Neural progenitor cell (in vitro differentiated cells): ENCODE measurements around the gene ERBB4. TPM values are rescaled to one million over a fixed set of nuclear protein-coding genes. Genes with fewer than 3 reads are reported as not detected.

Source experiments
- DNase-seq: peaks from one replicate; pipeline ENCODE4 v3.0.0-alpha.2; 2016; ENCODE audit warnings: low spot score
- H2AFZ ChIP-seq: fragments of 200-600 bp; sonication (generic); replicated peaks from 2 replicates; pipeline ENCODE4 v1.6.1; 2016; ENCODE audit warnings: antibody characterized with exemption
- H3F3A ChIP-seq: fragments of 200-600 bp; sonication (generic); 2 replicates; pipeline ENCODE4 v1.6.1; 2016; ENCODE audit warnings: antibody characterized with exemption, low read depth
- H3K27ac ChIP-seq: fragments of 200-600 bp; sonication (generic); 2 replicates; pipeline ENCODE4 v1.5.1; 2016; ENCODE audit warnings: mild to moderate bottlenecking
- H3K27me3 ChIP-seq: fragments of 200-600 bp; sonication (generic); 2 replicates; pipeline ENCODE4 v1.6.1; 2016; ENCODE audit warnings: mild to moderate bottlenecking, moderate library complexity
- H3K36me3 ChIP-seq: fragments of 200-600 bp; sonication (generic); 2 replicates; pipeline ENCODE4 v1.5.1; 2016
- H3K4me1 ChIP-seq: fragments of 200-600 bp; sonication (generic); 2 replicates; pipeline ENCODE4 v1.6.1; 2016; ENCODE audit warnings: mixed run types
- H3K4me2 ChIP-seq: fragments of 200-600 bp; sonication (generic); 2 replicates; pipeline ENCODE4 v1.6.1; 2016
- H3K4me3 ChIP-seq: fragments of 200-600 bp; sonication (generic); 2 replicates; pipeline ENCODE4 v1.5.1; 2016
- H3K79me2 ChIP-seq: fragments of 200-600 bp; sonication (generic); 2 replicates; pipeline ENCODE4 v1.6.1; 2016; ENCODE audit warnings: low read depth
- H3K9ac ChIP-seq: fragments of 200-600 bp; sonication (generic); 2 replicates; pipeline ENCODE4 v1.6.1; 2016
- H3K9me3 ChIP-seq: fragments of 200-600 bp; sonication (generic); 2 replicates; pipeline ENCODE4 v1.5.1; 2016; ENCODE audit warnings: low read depth
- H4K20me1 ChIP-seq: fragments of 200-600 bp; sonication (generic); 2 replicates; pipeline ENCODE4 v1.6.1; 2016; ENCODE audit warnings: low read depth
- H3K27ac Mint-ChIP-seq: 3 replicates; pipeline ENCODE4 v1.8.0; 2021; ENCODE audit warnings: mixed read lengths
- H3K27me3 Mint-ChIP-seq: 2 replicates; pipeline ENCODE4 v1.8.0; 2022; ENCODE audit warnings: low read depth, mild to moderate bottlenecking, inconsistent platforms, moderate library complexity, mixed read lengths; ENCODE audit not compliant: insufficient read depth
- H3K36me3 Mint-ChIP-seq: 3 replicates; pipeline ENCODE4 v1.8.0; 2021; ENCODE audit warnings: mixed read lengths
- H3K4me1 Mint-ChIP-seq: 3 replicates; pipeline ENCODE4 v1.8.0; 2021; ENCODE audit warnings: mixed read lengths
- H3K4me3 Mint-ChIP-seq: 3 replicates; pipeline ENCODE4 v1.8.0; 2021; ENCODE audit warnings: mild to moderate bottlenecking, moderate library complexity, mixed read lengths
- H3K9me3 Mint-ChIP-seq: 3 replicates; pipeline ENCODE4 v1.8.0; 2020; ENCODE audit warnings: mixed read lengths
- CTCF ChIP-seq: fragments of 200-600 bp; sonication (generic); IDR thresholded peaks from 2 replicates; pipeline ENCODE4 v1.5.1; 2017; ENCODE audit warnings: antibody characterized with exemption, mild to moderate bottlenecking
- EZH2 ChIP-seq: fragments of 200-600 bp; sonication (generic); IDR thresholded peaks from 2 replicates; pipeline ENCODE4 v1.6.1; 2017; ENCODE audit warnings: antibody characterized with exemption, mild to moderate bottlenecking, moderate library complexity
- EZH2phosphoT487 ChIP-seq: fragments of 200-600 bp; sonication (generic); IDR thresholded peaks from 2 replicates; pipeline ENCODE4 v1.6.1; 2017; ENCODE audit warnings: antibody characterized with exemption
- total RNA-seq: library from RNA; depleted of rRNA; stranded (reverse); fragments of >200 nt; gene quantifications from 2 replicates; pipeline ENCODE4 v1.2.3, GENCODE V29; 2015; ENCODE audit warnings: low replicate concordance

Gene ERBB4
- total RNA-seq, 1 donor from 2014 or later, result 1.5 TPM

DNA sequence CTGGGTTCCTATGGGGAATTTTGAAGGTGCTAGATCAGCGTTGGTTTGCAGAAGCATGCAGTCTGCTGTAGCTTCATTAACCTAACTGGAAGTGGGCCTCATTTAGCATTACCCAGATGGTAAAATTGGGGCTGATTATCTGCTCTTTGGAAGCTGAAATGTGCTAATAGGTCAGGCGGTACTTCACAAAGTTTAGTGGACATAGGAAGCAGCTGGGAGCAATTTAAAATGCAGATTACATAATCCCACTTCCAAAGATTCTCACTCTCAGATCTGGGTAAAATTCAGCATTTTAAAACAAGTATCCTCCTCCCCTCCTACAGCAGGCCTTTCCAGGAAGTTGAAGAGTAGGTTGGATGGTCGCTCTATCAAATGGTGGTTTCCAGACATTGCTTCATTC is 1075.2 kb downstream of the ERBB4 start:
- Histone ChIP-seq H3F3A (no peaks in the 10 kb centered on the region), H3K27ac (no peak overlapping the region), H4K20me1 (no peaks in the 10 kb centered on the region), H3K4me2 (no peak overlapping the region), H3K9ac (no peak overlapping the region), H3K4me3 (no peak overlapping the region), H3K27me3 (no peaks in the 10 kb centered on the region), H3K4me1 (peaks cover 29% of the 10 kb centered on the region), H2AFZ (peak overlapping the region; percentile 85), H3K9me3 (no peaks in the 10 kb centered on the region), H3K36me3 (no peaks in the 10 kb centered on the region), H3K79me2 (no peaks in the 10 kb centered on the region)
- Mint-ChIP-seq H3K4me3 (no peak overlapping the region), H3K4me1 (peaks cover 41% of the 10 kb centered on the region), H3K27ac (peak overlapping the region; percentile 55), H3K27me3 (no peaks in the 10 kb centered on the region), H3K36me3 (peaks cover 23% of the 10 kb centered on the region), H3K9me3 (peaks cover 22% of the 10 kb centered on the region)
- no peak for TF ChIP-seq EZH2phosphoT487
- TF ChIP-seq EZH2, result no peak
- no peak for TF ChIP-seq CTCF
- DNase-seq, result no peak

DNA sequence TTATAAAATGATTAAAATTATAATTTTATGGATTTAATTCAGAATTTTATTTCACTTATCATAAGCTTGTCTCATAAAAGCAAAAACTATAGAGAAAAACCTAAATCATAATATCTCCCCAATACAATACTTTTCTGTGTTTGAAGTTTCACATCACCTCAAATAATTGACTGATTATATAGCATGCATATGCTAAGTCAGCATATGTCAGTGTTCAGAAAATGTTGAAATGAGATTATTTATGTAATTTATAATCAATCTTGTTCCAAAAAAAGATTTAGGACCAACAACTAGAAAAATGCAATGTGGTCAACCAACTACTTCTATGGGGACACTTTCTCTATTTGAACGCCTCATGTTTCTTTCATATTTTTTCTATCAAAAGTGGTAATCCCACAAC is 1079.6 kb downstream of the ERBB4 start:
- Mint-ChIP-seq H3K4me1 (peaks cover 31% of the 10 kb centered on the region), H3K27me3 (no peaks in the 10 kb centered on the region), H3K36me3 (peaks cover 26% of the 10 kb centered on the region), H3K9me3 (peaks cover 23% of the 10 kb centered on the region), H3K27ac (no peak overlapping the region), H3K4me3 (no peak overlapping the region)
- TF ChIP-seq EZH2, result no peak
- TF ChIP-seq CTCF, result no peak
- no peak for TF ChIP-seq EZH2phosphoT487
- Histone ChIP-seq H3K9me3 (no peaks in the 10 kb centered on the region), H3F3A (peaks cover 10% of the 10 kb centered on the region), H3K4me3 (no peak overlapping the region), H4K20me1 (no peaks in the 10 kb centered on the region), H3K4me2 (no peak overlapping the region), H3K79me2 (no peaks in the 10 kb centered on the region), H3K4me1 (peaks cover 30% of the 10 kb centered on the region), H3K27ac (no peak overlapping the region), H3K27me3 (no peaks in the 10 kb centered on the region), H3K9ac (no peak overlapping the region), H3K36me3 (no peaks in the 10 kb centered on the region), H2AFZ (no peak overlapping the region)
- DNase-seq, result no peak

GRCh38 chr2:211457325-211457724 is 1081.3 kb downstream of the ERBB4 start:
- H3K4me1 Mint-ChIP-seq, result peaks cover 23% of the 10 kb centered on the region
- Histone ChIP-seq H3K79me2 (no peaks in the 10 kb centered on the region), H3K9me3 (no peaks in the 10 kb centered on the region), H3K4me1 (peaks cover 29% of the 10 kb centered on the region), H3K27me3 (no peaks in the 10 kb centered on the region), H3F3A (peaks cover 10% of the 10 kb centered on the region), H2AFZ (no peak overlapping the region), H3K4me2 (no peak overlapping the region), H3K4me3 (no peak overlapping the region), H3K36me3 (no peaks in the 10 kb centered on the region), H4K20me1 (no peaks in the 10 kb centered on the region), H3K9ac (no peak overlapping the region), H3K27ac (no peak overlapping the region)
- H3K27me3 Mint-ChIP-seq, result no peaks in the 10 kb centered on the region
- H3K27ac Mint-ChIP-seq, result no peak overlapping the region
- DNase-seq, result no peak
- no peak overlapping the region for H3K4me3 Mint-ChIP-seq
- peaks cover 22% of the 10 kb centered on the region for H3K9me3 Mint-ChIP-seq
- TF ChIP-seq CTCF (no peak), EZH2phosphoT487 (no peak), EZH2 (no peak)
- peaks cover 25% of the 10 kb centered on the region for H3K36me3 Mint-ChIP-seq
